GM23338 (cell line): Measurements from ENCODE around the gene CD300C. TPM values are rescaled to one million over a fixed set of nuclear protein-coding genes. Genes with fewer than 3 reads are reported as not detected.

Experiments used
- ATAC-seq: fragments of 200-7000 bp; cut with Tn5 transposase; 3 replicates; pipeline ENCODE4 v1.9.1; 2020
- DNase-seq: peaks from one replicate; pipeline ENCODE4 v3.0.0-alpha.2; 2015; ENCODE audit warnings: low spot score
- H2AFZ ChIP-seq: fragments of 200-600 bp; sonication (generic); 2 replicates; pipeline ENCODE4 v1.8.0; 2016; ENCODE audit warnings: antibody characterized with exemption, mild to moderate bottlenecking, moderate library complexity
- H3F3A ChIP-seq: fragments of 200-600 bp; sonication (generic); replicated peaks from 2 replicates; pipeline ENCODE4 v1.8.0; 2017; ENCODE audit warnings: antibody characterized with exemption, mixed run types, low read depth
- H3K27ac ChIP-seq: fragments of 200-600 bp; sonication (generic); 2 replicates; pipeline ENCODE4 v1.6.1; 2016; ENCODE audit warnings: low read depth
- H3K27me3 ChIP-seq: fragments of 200-600 bp; sonication (generic); 2 replicates; pipeline ENCODE4 v1.8.0; 2016; ENCODE audit warnings: mild to moderate bottlenecking, mixed run types, moderate library complexity; ENCODE audit not compliant: insufficient read depth
- H3K36me3 ChIP-seq: fragments of 200-600 bp; sonication (generic); 2 replicates; pipeline ENCODE4 v1.8.0; 2016; ENCODE audit warnings: mild to moderate bottlenecking; ENCODE audit not compliant: insufficient read depth
- H3K4me1 ChIP-seq: fragments of 200-600 bp; sonication (generic); 2 replicates; pipeline ENCODE4 v1.8.0; 2016; ENCODE audit warnings: mild to moderate bottlenecking, moderate library complexity; ENCODE audit not compliant: insufficient read depth
- H3K4me2 ChIP-seq: fragments of 200-600 bp; sonication (generic); 2 replicates; pipeline ENCODE4 v1.7.1; 2017; ENCODE audit warnings: mixed run types
- H3K4me3 ChIP-seq: fragments of 200-600 bp; sonication (generic); 2 replicates; pipeline ENCODE4 v1.6.1; 2016; ENCODE audit warnings: mixed run types
- H3K79me2 ChIP-seq: fragments of 200-600 bp; sonication (generic); replicated peaks from 2 replicates; pipeline ENCODE4 v1.8.0; 2017; ENCODE audit warnings: mild to moderate bottlenecking; ENCODE audit not compliant: insufficient read depth
- H3K9me2 ChIP-seq: fragments of 200-600 bp; sonication (generic); 2 replicates; pipeline ENCODE4 v1.8.0; 2017; ENCODE audit not compliant: insufficient read depth
- H4K20me1 ChIP-seq: fragments of 200-600 bp; sonication (generic); replicated peaks from 2 replicates; pipeline ENCODE4 v1.8.0; 2017; ENCODE audit warnings: mild to moderate bottlenecking; ENCODE audit not compliant: insufficient read depth
- H3K27ac Mint-ChIP-seq: 2 replicates; pipeline ENCODE4 v1.8.0; 2020; ENCODE audit warnings: inconsistent platforms, mild to moderate bottlenecking, moderate library complexity, mixed read lengths
- H3K27me3 Mint-ChIP-seq: 3 replicates; pipeline ENCODE4 v1.8.0; 2022; ENCODE audit warnings: low read depth, mild to moderate bottlenecking, moderate library complexity, mixed read lengths, inconsistent platforms; ENCODE audit not compliant: insufficient read depth, poor library complexity
- H3K36me3 Mint-ChIP-seq: 3 replicates; pipeline ENCODE4 v1.8.0; 2021; ENCODE audit warnings: low read depth, mild to moderate bottlenecking, inconsistent platforms, moderate library complexity, mixed read lengths
- H3K4me1 Mint-ChIP-seq: 3 replicates; pipeline ENCODE4 v1.8.0; 2020; ENCODE audit warnings: mild to moderate bottlenecking, inconsistent platforms, mixed read lengths
- H3K4me3 Mint-ChIP-seq: 3 replicates; pipeline ENCODE4 v1.8.0; 2021; ENCODE audit warnings: moderate library complexity, mild to moderate bottlenecking, inconsistent platforms, mixed read lengths
- H3K9me3 Mint-ChIP-seq: 3 replicates; pipeline ENCODE4 v1.8.0; 2020; ENCODE audit warnings: moderate library complexity, mild to moderate bottlenecking, inconsistent platforms, mixed read lengths
- CREB1 ChIP-seq: fragments of 250-450 bp; sonication (Bioruptor Pico); IDR thresholded peaks from 2 replicates; pipeline ENCODE4 v1.5.0; 2020; ENCODE audit warnings: low read depth, mild to moderate bottlenecking, moderate library complexity
- CTCF ChIP-seq, 2 experiments: fragments of 200-600 bp in 1 of 2; sonication (generic) in 1 of 2; conservative IDR thresholded peaks; 2 replicates each; pipeline versions ENCODE4 v1.5.1 to v1.6.1; 2016 to 2017; ENCODE audit warnings: antibody characterized with exemption in 2 of 2, low read depth in 2 of 2, mild to moderate bottlenecking in 2 of 2, moderate library complexity in 1 of 2
- JUNB ChIP-seq: IDR thresholded peaks from one replicate; pipeline ENCODE4 v1.6.1; 2016; ENCODE audit warnings: antibody characterized with exemption; ENCODE audit not compliant: unreplicated experiment
- NANOG ChIP-seq: IDR thresholded peaks from 2 replicates; pipeline ENCODE4 v1.6.1; 2016; ENCODE audit warnings: antibody characterized with exemption, borderline replicate concordance
- POLR2AphosphoS5 ChIP-seq: IDR thresholded peaks from 2 replicates; pipeline ENCODE4 v1.6.1; 2016; ENCODE audit warnings: antibody characterized with exemption, low read depth
- polyA plus RNA-seq: library from polyadenylated mRNA; unstranded; fragments of >200 nt; fragmentation: Nextera tagmentation; extraction: Ambion mirVana; gene quantifications from 2 replicates; pipeline ENCODE4 v1.2.1, GENCODE V29; 2016
- total RNA-seq: library from RNA; depleted of rRNA; stranded (reverse); fragments of >200 nt; shearing (Covaris generic); gene quantifications from 2 replicates; pipeline ENCODE4 v1.2.3, GENCODE V29; 2014
- TF ChIP-seq, protein P1 (sequence below): IDR thresholded peaks from one replicate; pipeline ENCODE4 v1.6.1; 2018; ENCODE audit warnings: antibody characterized with exemption; ENCODE audit not compliant: unreplicated experiment

Gene CD300C
- total and polyA plus RNA-seq, 2 experiments from 2014 or later = not detected

GRCh38 chr17:74521701-74522201 lies 24.2 kb downstream of the CD300C start:
- Mint-ChIP-seq H3K36me3 (no peaks in the 10 kb centered on the region), H3K9me3 (peaks cover 44% of the 10 kb centered on the region), H3K27me3 (peaks cover 4% of the 10 kb centered on the region), H3K4me1 (no peaks in the 10 kb centered on the region), H3K27ac (no peak overlapping the region), H3K4me3 (no peak overlapping the region)
- Histone ChIP-seq H3K27ac (no peak overlapping the region), H3K36me3 (no peaks in the 10 kb centered on the region), H3K9me2 (no peaks in the 10 kb centered on the region), H3F3A (no peaks in the 10 kb centered on the region), H3K4me1 (no peaks in the 10 kb centered on the region), H4K20me1 (no peaks in the 10 kb centered on the region), H3K27me3 (no peaks in the 10 kb centered on the region), H3K4me2 (no peak overlapping the region), H2AFZ (no peak overlapping the region), H3K79me2 (no peaks in the 10 kb centered on the region), H3K4me3 (no peak overlapping the region)
- no peak for ATAC-seq
- no peak for TF ChIP-seq CTCF (conservative IDR thresholded peaks at IDR 0.05; ENCODE audit: low read depth in 2 of 2)
- no peak for TF ChIP-seq POLR2AphosphoS5
- no peak for TF ChIP-seq JUNB
- TF ChIP-seq NANOG = no peak
- no peak for TF ChIP-seq CREB1 (CRISPR knock-in tag)
- TF ChIP-seq, protein P1, sequence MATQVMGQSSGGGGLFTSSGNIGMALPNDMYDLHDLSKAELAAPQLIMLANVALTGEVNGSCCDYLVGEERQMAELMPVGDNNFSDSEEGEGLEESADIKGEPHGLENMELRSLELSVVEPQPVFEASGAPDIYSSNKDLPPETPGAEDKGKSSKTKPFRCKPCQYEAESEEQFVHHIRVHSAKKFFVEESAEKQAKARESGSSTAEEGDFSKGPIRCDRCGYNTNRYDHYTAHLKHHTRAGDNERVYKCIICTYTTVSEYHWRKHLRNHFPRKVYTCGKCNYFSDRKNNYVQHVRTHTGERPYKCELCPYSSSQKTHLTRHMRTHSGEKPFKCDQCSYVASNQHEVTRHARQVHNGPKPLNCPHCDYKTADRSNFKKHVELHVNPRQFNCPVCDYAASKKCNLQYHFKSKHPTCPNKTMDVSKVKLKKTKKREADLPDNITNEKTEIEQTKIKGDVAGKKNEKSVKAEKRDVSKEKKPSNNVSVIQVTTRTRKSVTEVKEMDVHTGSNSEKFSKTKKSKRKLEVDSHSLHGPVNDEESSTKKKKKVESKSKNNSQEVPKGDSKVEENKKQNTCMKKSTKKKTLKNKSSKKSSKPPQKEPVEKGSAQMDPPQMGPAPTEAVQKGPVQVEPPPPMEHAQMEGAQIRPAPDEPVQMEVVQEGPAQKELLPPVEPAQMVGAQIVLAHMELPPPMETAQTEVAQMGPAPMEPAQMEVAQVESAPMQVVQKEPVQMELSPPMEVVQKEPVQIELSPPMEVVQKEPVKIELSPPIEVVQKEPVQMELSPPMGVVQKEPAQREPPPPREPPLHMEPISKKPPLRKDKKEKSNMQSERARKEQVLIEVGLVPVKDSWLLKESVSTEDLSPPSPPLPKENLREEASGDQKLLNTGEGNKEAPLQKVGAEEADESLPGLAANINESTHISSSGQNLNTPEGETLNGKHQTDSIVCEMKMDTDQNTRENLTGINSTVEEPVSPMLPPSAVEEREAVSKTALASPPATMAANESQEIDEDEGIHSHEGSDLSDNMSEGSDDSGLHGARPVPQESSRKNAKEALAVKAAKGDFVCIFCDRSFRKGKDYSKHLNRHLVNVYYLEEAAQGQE = no peak
- DNase-seq = no peak

- no peak overlapping the region for H3K27ac ChIP-seq
- DNase-seq = no peak
- H4K20me1 ChIP-seq = no peaks in the 10 kb centered on the region
- H2AFZ ChIP-seq = no peak overlapping the region
- Mint-ChIP-seq H3K36me3 (no peaks in the 10 kb centered on the region), H3K4me3 (no peak overlapping the region), H3K9me3 (peaks cover 49% of the 10 kb centered on the region), H3K27me3 (peaks cover 4% of the 10 kb centered on the region), H3K4me1 (no peaks in the 10 kb centered on the region), H3K27ac (no peak overlapping the region)
- no peaks in the 10 kb centered on the region for H3K27me3 ChIP-seq
- H3K36me3 ChIP-seq = no peaks in the 10 kb centered on the region
- no peaks in the 10 kb centered on the region for H3K9me2 ChIP-seq
- no peaks in the 10 kb centered on the region for H3F3A ChIP-seq
- H3K4me2 ChIP-seq = no peak overlapping the region
- no peak for ATAC-seq
- H3K4me1 ChIP-seq = no peaks in the 10 kb centered on the region
- no peaks in the 10 kb centered on the region for H3K79me2 ChIP-seq
- no peak overlapping the region for H3K4me3 ChIP-seq
- TF ChIP-seq CTCF (conservative IDR thresholded peaks at IDR 0.05; ENCODE audit: low read depth in 2 of 2) (no peak), NANOG (no peak)
Measured at GRCh38 chr17:74520790-74521480, 25.0 kb downstream of the CD300C start.
